Ascending aorta (tissue), 2 donors: Measurements from ENCODE around the gene MC4R. TPM values are rescaled to one million over a fixed set of nuclear protein-coding genes. Genes with fewer than 3 reads are reported as not detected.

Experiments
- DNase-seq, 2 donors: peaks; one replicate each; pipeline ENCODE4 v3.0.0-alpha.2; 2019; ENCODE audit warnings: low spot score in 2 of 2
- H3K27ac ChIP-seq, 2 donors: fragments of 200-600 bp; sonication (generic); one replicate each; pipeline ENCODE4 v1.5.1; 2016 to 2017; ENCODE audit warnings: mild to moderate bottlenecking in 1 of 2
- H3K27me3 ChIP-seq: fragments of 200-600 bp; sonication (generic); one replicate; pipeline ENCODE4 v1.5.1; 2017
- H3K36me3 ChIP-seq, 2 donors: fragments of 200-600 bp; sonication (generic); one replicate each; pipeline ENCODE4 v1.5.1; 2016
- H3K4me1 ChIP-seq, 2 donors: fragments of 200-600 bp; sonication (generic); one replicate each; pipeline ENCODE4 v1.5.1; 2016 to 2017; ENCODE audit warnings: mild to moderate bottlenecking in 1 of 2
- H3K4me3 ChIP-seq, 2 donors: fragments of 200-600 bp; sonication (generic); one replicate each; pipeline ENCODE4 v1.5.1; 2016 to 2017; ENCODE audit warnings: mild to moderate bottlenecking in 1 of 2
- H3K9me3 ChIP-seq, 2 donors: fragments of 200-600 bp; sonication (generic); one replicate each; pipeline ENCODE4 v1.5.1; 2016
- intact Hi-C: fragments of 100-400 bp; cut with DNase I; formaldehyde crosslinking; loops from one replicate; pipeline ENCODE4 v1.15.1; 2023
- total RNA-seq: library from RNA; depleted of rRNA; stranded (reverse); fragments of >200 nt; gene quantifications from one replicate; pipeline ENCODE4 v1.1.0, GENCODE V29; 2016
- TF ChIP-seq, protein P1 (sequence below), 3 experiments: fragments of 200-600 bp in 2 of 3; fragments of 450-650 bp in 1 of 3; sonication (generic) in 2 of 3; IDR thresholded peaks; one replicate each; pipeline ENCODE4 v1.5.1; 2016 to 2019; ENCODE audit warnings: antibody characterized with exemption in 3 of 3, mild to moderate bottlenecking in 1 of 3, moderate library complexity in 1 of 3

The MC4R gene
- total RNA-seq, 1 donor from 2014 or later = not detected

DNA sequence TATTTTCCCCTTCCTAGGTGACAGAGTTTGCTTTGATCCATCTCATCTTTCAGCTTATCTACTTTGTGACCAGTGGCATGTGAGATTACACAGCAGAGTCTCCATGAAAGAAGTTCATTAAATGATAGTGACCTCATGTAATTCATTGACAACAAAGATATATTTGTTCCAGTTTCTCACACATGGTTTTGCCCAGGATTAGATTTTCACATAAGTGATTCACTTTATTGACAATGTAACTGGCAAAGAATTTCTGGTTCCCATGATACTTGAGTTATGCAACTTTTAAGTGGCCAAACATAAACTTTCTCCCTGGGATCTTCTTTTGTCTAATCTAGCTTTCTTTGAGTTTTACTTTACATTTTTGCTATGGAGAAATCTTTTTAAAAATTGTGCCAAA is 50.0 kb downstream of the MC4R start:
- no peak overlapping the region for H3K27ac ChIP-seq
- no peak for DNase-seq
- no peaks in the 10 kb centered on the region for H3K4me1 ChIP-seq
- H3K36me3 ChIP-seq = no peaks in the 10 kb centered on the region
- no peaks in the 10 kb centered on the region for H3K27me3 ChIP-seq
- TF ChIP-seq, protein P1, sequence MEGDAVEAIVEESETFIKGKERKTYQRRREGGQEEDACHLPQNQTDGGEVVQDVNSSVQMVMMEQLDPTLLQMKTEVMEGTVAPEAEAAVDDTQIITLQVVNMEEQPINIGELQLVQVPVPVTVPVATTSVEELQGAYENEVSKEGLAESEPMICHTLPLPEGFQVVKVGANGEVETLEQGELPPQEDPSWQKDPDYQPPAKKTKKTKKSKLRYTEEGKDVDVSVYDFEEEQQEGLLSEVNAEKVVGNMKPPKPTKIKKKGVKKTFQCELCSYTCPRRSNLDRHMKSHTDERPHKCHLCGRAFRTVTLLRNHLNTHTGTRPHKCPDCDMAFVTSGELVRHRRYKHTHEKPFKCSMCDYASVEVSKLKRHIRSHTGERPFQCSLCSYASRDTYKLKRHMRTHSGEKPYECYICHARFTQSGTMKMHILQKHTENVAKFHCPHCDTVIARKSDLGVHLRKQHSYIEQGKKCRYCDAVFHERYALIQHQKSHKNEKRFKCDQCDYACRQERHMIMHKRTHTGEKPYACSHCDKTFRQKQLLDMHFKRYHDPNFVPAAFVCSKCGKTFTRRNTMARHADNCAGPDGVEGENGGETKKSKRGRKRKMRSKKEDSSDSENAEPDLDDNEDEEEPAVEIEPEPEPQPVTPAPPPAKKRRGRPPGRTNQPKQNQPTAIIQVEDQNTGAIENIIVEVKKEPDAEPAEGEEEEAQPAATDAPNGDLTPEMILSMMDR (IDR thresholded peaks at IDR 0.05) = no peak
- H3K4me3 ChIP-seq = no peak overlapping the region
- no peaks in the 10 kb centered on the region for H3K9me3 ChIP-seq
- intact Hi-C loops = no loop called here
